ENCODE results near the gene PRKCA.

The PRKCA gene

DNA sequence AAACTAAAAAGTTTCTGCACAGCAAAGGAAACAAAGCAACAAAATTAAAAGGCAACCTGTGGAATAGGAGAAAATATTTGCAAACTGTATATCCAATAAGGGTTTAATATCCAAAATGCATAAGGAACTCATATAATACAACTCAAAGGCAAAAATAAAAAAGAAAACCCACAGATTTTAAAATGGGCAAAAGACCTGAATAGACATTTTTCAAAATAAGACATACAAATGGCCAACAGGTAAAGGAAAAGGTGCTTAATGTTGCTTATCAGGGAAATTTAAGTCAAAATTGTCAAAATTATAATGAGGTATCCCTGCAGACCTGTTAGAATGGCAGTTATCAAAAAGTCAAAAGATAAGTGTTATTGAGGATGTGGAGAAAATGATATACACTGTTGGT, 399.0 kb downstream of the PRKCA start:
- H3K4me3 ChIP-seq (ENCODE audit: low read depth, low read length): no peak overlapping the region
- TF ChIP-seq CTCF (IDR thresholded peaks at IDR 0.05; ENCODE audit: insufficient read depth, low read length, missing control alignments): no peak
- no peak for DNase-seq (ENCODE audit: low read depth, low spot score)
- CTCF ChIA-PET: no interaction called here
- POLR2A ChIA-PET: no interaction called here

DNA sequence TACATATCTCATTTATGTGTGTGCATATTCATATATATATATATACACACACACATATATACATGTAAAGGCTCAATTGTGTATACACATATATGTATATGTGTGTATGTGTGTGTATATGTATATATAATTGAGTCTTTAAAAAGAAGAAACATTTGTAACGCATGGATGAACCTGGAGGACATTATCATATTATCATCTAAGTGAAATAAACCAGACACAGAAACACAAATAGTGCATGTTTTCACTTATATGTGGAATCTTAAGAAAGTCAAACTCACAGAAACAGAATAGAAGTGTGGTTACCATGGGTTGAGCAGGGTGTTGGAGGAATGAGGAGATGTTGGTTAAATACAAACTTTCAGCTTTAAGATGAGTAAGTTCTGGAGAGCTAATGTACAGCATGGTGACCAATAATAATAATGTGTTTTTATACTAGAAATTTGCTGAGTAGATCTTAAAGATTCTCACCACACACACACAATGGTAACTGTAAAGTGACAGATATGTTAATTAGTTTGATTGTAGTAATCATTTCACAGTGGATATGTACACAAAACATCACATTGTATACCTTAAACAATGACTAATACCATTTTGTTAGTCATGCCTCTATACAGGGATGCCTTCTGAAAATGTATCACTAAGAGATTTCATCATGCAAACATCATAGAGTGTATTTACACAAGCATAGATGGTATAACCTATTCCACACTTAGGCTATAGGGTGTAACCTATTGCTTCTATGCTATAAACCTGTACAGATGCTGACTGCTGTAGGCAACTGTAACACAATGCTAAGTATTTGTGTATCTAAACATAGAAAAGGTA, 399.9 kb downstream of the PRKCA start:
- ChIA-PET CTCF (interaction anchor here (1.0 kb wide), 1 partner anchor 12 kb away, joined by 3 read pairs; no protein-coding TSS in a partner anchor), POLR2A (no interaction called here)
- no peak for TF ChIP-seq CTCF (IDR thresholded peaks at IDR 0.05; ENCODE audit: insufficient read depth, low read length, missing control alignments)
- DNase-seq (ENCODE audit: low read depth, low spot score): no peak
- no peak overlapping the region for H3K4me3 ChIP-seq (ENCODE audit: low read depth, low read length)

DNA sequence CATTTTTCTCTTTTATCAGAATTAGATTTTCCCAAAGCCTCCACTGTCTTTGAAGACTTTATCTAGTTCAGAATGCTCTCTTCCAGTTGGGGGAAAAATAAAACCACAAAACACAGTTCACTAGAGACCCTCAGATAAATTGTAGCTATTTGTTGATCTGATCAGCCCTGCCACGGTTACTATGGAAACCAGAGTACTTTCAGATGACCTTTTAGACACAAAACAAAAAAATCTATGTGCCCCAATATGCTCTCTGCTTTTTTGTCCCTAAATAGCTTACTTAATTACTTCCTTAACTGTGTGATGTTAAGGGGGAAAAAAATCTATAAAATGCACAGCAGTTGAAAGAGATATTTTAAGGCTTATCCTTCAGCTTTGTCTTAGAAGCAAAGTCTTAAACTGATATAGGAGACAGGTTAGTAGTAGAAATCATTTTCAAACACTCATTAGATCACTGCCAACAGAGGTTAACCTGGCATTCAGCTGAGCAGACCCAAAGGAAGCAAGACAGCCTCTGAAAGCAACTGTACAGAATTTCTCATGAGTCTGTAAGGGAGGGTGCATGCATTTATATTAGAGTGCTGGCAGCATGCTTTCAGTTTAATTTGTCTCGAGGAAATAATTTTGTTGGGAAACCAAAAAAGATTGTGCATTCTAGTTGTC, 402.6 kb downstream of the PRKCA start:
- ChIA-PET CTCF (interaction anchor here (0.7 to 2.5 kb wide), 4 partner anchors 10 to 450 kb away, joined by 3 to 9 read pairs (median 4); no protein-coding TSS in a partner anchor), POLR2A (no interaction called here)
- no peak for TF ChIP-seq CTCF (IDR thresholded peaks at IDR 0.05; ENCODE audit: insufficient read depth, low read length, missing control alignments)
- no peak overlapping the region for H3K4me3 ChIP-seq (ENCODE audit: low read depth, low read length)
- no peak for DNase-seq (ENCODE audit: low read depth, low spot score)

GRCh38 chr17:66706851-66707450, 404.5 kb downstream of the PRKCA start:
- no peak overlapping the region for H3K4me3 ChIP-seq (ENCODE audit: low read depth, low read length)
- TF ChIP-seq CTCF (IDR thresholded peaks at IDR 0.05; ENCODE audit: insufficient read depth, low read length, missing control alignments): no peak
- CTCF ChIA-PET: no interaction called here
- no peak for DNase-seq (ENCODE audit: low read depth, low spot score)
- POLR2A ChIA-PET: no interaction called here

DNA sequence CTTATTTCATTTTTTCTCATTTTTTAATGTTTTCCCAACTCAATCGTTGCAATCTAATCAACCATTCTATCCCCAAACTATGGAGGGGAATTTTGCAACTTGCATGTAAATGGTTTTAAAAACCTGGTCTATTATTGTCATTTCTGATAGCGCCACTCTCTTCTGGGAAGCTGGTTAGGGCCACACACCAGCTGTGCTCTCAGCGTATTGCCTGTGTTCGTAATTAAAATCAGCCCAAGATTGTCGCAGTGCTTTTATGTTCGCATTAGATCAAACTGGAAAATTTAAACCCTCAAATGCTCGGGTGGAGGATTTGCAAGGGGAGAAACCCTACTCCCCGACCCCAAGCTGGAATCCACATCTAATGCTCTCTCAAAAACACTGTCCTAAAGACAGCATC, 409.0 kb downstream of the PRKCA start:
- CTCF ChIA-PET: interaction anchor here (0.7 kb wide), 1 partner anchor 17 kb away, joined by 4 read pairs; no protein-coding TSS in a partner anchor
- no peak for DNase-seq (ENCODE audit: low read depth, low spot score)
- POLR2A ChIA-PET: no interaction called here
- no peak overlapping the region for H3K4me3 ChIP-seq (ENCODE audit: low read depth, low read length)
- no peak for TF ChIP-seq CTCF (IDR thresholded peaks at IDR 0.05; ENCODE audit: insufficient read depth, low read length, missing control alignments)

DNA sequence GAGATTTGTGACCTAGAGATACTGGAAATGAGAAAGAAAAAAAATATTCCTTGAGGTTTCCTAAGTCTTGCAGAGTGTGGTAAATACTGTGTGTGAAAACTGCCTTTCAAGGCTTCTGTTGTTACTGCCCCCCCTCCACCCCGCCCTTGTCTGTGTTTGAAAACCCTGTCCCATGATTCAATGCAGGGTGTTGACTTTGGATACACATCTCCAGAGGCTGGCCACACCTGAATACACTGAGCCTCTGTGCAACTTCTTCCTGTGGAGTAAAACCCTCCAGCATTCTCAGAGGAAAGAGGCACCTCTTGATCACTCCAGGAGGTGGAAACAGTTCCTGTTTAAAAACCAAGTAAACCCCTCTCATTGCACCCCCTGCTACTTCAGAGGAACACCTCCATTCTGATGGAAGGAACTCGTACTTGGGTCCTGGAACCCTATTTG, 409.5 kb downstream of the PRKCA start:
- H3K4me3 ChIP-seq (ENCODE audit: low read depth, low read length): no peak overlapping the region
- ChIA-PET POLR2A (no interaction called here), CTCF (interaction anchor here (0.6 kb wide), 1 partner anchor 18 kb away, joined by 3 read pairs; no protein-coding TSS in a partner anchor)
- DNase-seq (ENCODE audit: low read depth, low spot score): no peak
- TF ChIP-seq CTCF (IDR thresholded peaks at IDR 0.05; ENCODE audit: insufficient read depth, low read length, missing control alignments): no peak
